T-helper 2 cell treated with Interferon-gamma antibody and Interleukin-4, amounts not matched to agents 100 ng/mL and 5 ng/mL, for 36 hours (primary cell): ENCODE results near the gene JOSD2. TPM values are rescaled to one million over a fixed set of nuclear protein-coding genes. Genes with fewer than 3 reads are reported as not detected.
"Not testable (repeated sequence)": the region's sequence is repeated elsewhere in the genome, so short reads cannot be mapped to it uniquely, and the experiment has no call there.

Experiments used
- intact Hi-C: fragments of 100-400 bp; cut with micrococcal nuclease; formaldehyde crosslinking; loops from one replicate; pipeline ENCODE4 v1.15.1; 2023
- total RNA-seq: library from RNA; stranded (reverse); gene quantifications from 2 replicates; pipeline ENCODE4 v1.2.3, GENCODE V29; 2022

The JOSD2 gene
- total RNA-seq, 1 donor from 2014 or later = 32.4 TPM

DNA sequence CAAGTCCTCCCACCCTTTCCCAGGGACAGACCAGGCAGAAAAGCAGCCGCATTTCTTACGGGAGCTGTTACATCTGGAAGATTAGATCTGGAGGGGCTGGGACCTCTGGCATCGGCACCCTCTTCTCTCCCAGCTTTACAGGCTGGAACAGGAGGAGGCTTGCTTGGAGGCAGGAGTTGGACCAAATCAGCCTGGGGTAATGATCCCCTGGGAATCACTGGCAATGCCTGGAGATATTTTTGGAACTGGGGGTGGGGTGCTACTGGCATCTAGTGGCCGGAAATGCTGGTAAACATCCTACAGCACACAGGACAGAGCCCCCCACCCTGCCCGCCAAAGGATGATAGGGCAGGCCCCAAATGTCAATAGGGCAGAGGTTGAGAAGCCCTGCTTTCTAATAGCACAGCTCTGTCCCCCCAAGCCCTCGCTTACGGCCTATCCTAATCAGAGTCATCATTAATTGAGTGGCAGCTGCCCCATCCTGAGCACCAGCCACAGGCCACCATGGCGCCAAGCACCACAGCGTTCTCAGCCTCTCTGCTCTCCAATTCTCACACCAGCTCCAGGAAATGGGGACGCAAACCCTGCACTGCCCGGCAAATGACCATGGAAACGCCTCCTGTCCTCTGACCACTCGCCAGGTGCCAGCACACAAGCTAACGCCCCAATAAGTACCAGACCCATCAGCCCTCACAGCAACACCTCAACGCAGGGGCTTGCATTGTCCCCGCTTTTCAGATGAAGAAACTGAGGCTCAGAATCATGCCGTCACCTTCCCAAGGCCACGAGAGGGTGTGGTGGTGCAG lies 36.6 kb upstream of the JOSD2 start:
- intact Hi-C loops = no loop called here

DNA sequence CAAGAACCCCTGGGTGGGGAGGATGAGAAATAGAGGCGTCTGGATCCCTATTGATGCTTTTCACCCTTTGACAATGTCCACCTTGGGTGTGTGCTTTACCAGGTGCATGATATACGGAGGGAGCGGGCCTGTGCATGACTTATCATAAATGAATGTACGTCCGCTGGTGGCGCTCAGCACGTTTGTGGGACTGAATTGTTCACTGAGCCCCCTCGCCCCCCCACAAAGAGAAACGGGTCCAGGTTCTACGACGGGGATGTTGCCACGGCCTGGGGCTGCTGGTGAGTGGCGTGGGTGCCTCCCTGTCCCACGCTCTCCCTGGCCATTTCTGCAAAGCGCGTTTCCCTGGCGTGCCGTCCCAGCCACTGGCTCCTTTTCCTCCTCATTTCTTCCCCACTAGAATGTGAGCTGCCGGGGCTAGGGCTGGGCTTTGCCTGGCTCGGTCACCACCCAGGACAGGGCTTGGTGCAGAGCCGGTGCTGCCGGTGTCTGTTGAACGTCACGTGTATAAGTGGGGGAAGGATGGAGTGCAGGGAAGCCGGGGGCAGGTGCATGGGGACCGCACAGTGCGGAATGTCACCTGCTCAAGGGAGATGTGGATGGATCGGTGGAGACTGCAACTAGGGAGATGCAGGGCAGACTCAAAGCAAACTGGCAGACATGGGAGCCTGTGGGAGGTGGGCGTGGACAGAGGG lies 35.7 kb upstream of the JOSD2 start:
- intact Hi-C loops = no loop called here

DNA sequence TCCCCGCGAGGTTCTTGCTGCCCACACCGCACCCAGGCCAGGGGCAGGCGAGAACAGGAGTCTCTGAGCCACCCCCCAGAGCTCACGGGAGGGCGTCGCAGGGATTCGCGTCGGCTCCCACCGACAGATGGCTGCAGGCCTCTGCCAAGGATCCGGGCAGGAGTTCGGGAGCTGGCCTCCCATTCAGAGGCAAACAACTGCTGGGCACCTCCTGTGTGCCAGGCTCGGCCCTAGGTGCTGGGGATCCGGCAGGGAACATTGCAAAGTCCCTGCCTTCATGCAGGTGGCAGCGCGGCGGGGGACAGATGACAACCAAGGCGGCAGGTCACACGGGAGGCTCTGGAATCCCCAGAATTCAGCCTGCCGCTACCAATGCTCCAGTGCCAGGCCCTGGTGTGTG lies 32.0 kb upstream of the JOSD2 start:
- intact Hi-C loops = no loop called here

DNA sequence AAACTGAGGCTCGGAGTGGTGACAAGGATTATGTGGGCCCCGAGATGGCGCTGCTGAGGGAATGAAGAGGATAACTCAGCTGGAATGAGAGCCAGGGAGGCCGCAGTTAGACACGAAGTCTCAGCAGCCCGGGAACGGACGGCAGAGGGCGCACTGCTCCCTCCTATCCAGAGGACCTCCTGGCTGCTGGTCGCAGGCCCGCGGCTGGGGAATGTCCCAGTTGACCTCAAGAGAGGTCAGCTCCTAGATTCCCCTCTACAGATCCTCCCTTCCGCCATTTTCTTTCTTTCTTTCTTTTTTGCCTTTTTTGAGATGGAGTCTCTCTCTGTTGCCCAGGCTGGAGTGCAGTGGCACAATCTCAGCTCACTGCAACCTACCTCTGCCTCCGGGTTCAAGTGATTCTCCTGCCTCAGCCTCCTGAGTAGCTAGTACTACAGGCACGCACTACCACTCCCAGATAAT lies 26.8 kb upstream of the JOSD2 start:
- intact Hi-C loops = loop anchor here (1.0 to 5.0 kb wide), 2 partner anchors 246 to 385 kb away; no protein-coding TSS in a partner anchor

DNA sequence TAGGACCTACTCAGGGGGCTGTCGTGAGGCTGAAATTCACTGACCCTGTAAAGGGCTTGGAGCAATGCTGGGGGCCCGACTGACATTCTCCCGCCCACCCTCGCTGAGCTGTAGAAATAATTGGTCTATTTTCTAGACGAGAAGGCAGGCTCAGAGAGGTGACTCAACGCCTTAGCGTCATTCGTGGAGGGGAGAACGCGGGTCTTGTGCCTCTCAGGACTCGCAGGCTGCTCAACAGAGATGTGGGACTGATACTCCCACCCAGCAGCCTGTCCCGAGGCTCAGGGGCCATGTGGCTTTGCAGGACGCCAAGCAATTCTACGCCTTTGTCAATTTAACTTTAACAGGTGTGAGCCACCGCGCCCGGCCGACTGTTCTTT lies 26.3 kb upstream of the JOSD2 start:
- intact Hi-C loops = loop anchor here (1.0 to 5.0 kb wide), 2 partner anchors 246 to 385 kb away; no protein-coding TSS in a partner anchor

DNA sequence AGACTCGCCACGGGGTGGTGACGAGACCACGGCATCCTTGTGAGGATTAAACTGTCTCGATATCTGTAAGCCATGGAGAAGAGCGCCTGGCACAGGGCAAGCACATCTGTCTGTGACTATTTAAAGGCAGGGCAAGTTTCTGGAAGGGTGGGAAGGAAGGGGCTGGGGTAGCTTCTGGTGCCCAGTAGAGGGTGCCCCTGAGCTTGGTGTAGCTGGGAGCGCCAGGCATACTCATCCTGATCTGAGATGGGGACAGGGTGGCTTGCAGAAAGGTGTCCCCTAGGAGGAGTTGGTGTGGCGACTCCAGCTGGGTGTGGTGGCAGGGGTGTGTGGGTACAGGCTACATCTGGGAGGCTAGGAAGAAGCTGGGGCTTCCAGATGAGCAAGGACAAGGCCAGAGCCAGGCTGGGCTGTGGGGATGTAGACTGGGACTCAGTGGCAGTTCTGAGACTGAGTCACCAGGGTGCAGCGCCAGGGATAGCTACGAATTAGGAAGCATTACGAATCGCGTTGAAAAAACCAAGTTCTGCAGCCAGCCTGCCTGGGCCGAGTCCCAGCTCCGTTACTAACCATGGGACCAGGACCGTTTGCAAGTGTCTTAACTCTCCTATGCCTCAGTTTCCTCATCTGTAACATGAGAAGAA lies 25.8 kb upstream of the JOSD2 start:
- intact Hi-C loops = loop anchor here (1.0 to 5.0 kb wide), 2 partner anchors 247 to 386 kb away; no protein-coding TSS in a partner anchor

DNA sequence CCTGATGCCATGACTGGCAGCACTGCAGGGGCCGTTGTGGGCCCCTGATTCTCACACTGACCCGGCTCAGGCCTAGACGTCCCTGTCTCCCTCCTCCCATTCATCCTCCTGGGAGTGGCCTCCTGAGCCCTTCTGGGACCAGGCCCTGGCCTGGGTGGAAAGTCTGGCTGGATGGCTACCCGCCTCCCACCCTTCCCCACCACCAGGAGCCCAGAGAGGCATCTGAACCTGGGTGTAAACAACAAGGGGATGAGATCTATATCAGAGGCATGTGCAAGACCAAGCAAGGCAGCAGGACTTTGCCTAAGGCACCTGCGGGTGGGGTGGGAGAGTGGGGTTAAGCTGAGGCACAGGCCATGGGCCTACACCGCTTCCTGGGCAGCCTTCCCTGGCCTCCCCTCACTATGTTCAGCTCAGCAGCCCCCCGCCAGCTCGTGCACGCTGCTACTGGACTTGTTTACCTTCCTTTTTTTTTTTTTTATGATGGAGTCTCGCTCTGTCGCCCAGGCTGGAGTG lies 24.7 kb upstream of the JOSD2 start:
- intact Hi-C loops = loop anchor here (5.0 kb wide), 1 partner anchor 387 kb away; no protein-coding TSS in a partner anchor

DNA sequence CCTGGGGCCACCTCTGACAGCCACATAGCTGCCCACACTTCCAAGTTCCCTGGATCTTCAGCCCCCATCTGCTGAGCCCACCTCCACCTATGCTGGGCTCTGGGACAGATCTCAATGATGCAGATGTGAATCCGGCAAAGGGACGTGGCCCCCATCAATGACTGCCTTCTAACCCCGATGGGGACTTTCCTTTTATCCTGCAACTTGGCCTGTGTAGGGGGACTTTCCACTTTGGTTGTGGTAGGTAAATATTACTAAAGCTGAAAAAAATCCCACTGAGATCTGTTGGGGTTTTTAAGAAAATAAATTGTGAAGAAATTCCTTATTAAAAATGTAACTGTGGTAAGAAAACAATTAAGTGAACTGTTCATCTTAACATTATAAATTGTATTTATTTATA lies 23.5 kb upstream of the JOSD2 start:
- intact Hi-C loops = no loop called here

DNA sequence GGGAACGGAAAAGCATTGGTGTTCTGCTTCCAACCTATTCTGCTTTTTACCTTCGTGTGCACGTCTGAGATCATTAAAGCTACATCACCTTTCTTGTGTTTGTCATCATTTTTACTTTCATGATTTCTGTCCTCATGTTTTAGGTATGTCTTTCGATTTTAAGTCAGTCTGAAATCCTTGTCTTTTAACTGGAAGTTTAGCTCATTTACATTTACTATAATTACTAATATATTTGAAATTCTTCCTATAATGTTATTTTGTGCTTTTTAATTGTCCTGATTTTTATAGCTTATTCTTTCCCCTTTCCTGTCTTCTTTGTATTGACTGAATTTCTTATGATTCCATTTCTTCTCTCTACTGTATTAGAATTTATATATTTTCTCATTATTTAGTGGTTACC lies 22.0 kb upstream of the JOSD2 start:
- intact Hi-C loops = no loop called here

DNA sequence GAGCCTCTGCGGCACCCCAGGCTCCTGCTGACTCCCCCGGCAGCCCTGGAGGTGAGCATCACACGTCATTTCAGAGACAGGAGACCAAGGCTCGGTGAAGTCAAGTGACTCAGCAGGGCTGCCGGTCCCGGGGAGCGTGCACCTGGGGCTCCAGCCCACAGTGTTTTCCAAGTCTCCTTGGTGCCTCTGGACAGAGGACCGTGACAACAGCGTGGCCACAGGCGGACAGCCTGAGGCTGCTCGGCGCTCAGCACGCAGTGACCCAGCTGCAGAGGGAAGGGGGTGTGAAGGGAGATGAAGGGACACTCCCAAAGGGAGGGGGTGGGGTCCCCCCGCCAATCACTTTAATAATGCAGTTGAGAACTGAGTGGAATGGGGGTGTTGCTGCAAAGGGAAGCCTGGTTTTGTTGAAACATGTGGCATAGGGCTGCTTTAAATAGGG lies 20.2 kb upstream of the JOSD2 start:
- intact Hi-C loops = no loop called here

DNA sequence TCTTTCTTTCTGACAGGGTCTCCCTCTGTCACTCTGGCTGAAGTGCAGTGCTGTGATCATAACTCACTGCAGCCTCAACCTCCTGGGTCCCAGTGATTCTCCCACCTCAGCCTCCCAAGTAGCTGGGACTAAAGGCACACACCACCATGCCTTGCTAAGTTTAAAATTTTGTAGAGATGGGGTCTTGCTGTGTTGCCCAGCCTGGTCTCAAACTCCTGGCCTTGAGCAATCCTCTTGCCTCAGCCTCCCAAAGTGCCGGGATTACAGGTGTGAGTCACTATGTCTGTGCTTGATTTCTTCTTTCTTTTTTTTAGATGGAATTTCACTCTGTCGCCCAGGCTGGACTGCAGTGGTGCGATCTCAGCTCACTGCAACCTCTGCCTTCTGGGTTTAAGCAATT lies 17.1 kb upstream of the JOSD2 start:
- intact Hi-C loops = not testable (repeated sequence)

DNA sequence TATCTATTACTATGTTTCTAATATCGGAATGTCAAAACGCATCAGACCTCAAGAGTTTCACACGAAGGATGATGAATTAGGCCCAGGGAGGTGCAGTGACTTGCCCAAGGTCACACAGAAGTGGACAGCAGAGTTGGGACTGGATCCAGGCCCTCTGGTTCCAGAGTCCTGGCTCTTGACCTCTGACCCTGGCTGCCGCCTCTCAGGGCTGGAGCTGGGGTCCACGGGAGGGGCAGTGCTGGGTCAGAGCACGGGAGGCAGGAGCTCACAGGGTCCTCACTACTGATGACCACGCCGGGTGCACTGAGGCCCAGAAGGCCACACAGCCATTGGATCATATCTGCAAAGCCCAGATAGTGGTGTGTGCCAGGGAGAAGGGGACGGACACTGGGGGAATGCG lies 11.9 kb upstream of the JOSD2 start:
- intact Hi-C loops = no loop called here

DNA sequence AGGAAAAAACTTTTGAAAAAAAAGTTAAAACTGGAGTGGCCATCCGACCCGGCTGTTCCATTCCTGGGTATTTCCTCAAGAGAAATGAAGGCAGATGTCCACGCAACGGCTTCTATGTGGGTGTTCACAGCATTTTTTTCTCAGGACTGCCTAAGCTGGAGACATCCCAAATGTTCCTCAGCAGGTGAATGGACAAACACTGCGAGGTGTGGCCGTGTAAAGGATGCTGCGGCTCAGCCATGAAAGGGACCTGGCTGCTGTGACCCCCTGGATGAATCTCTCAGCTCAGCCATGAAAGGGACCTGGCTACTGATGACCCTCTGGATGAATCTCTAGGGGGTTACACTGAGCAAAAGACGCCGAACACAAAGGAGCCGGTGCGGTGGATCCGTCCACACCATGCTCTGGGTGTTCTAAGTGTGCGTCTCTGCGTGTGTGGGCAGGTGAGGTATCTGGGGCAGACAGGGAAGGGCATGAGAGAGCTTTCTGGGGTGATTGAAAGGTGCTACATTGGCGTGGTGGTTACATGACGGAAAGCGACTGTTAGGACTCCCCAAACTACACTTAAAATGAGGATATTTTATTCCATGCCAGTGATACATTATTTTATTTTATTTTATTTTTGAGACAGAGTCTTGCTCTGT lies 10.0 kb upstream of the JOSD2 start:
- intact Hi-C loops = no loop called here

DNA sequence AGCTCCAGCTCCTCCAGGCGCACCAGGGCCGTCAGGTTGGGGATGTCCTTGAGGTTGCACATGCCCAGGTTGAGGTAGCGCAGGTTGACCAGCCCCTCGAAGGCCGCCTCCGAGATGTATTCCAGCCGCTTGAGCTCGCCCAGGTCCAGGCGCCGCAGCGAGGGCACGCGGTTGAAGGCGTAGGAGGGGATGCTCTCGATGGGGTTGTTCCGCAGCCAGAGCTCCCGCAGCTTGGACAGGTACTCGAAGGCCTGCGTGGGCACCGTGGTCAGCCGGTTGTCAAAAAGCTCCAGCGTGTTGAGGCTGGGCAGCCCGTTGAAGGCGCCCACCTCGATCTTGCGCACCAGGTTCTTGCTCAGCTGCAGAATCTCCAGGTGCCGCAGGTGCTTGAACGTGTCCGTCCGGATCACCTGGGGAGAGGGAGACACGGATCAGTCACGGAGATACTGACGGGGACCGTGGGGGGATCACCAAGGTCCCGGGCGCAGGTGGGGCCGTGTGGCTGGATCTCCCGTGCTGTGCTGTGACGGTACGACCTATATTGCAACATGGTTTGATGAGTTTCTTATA lies 8.1 kb upstream of the JOSD2 start:
- intact Hi-C loops = no loop called here

DNA sequence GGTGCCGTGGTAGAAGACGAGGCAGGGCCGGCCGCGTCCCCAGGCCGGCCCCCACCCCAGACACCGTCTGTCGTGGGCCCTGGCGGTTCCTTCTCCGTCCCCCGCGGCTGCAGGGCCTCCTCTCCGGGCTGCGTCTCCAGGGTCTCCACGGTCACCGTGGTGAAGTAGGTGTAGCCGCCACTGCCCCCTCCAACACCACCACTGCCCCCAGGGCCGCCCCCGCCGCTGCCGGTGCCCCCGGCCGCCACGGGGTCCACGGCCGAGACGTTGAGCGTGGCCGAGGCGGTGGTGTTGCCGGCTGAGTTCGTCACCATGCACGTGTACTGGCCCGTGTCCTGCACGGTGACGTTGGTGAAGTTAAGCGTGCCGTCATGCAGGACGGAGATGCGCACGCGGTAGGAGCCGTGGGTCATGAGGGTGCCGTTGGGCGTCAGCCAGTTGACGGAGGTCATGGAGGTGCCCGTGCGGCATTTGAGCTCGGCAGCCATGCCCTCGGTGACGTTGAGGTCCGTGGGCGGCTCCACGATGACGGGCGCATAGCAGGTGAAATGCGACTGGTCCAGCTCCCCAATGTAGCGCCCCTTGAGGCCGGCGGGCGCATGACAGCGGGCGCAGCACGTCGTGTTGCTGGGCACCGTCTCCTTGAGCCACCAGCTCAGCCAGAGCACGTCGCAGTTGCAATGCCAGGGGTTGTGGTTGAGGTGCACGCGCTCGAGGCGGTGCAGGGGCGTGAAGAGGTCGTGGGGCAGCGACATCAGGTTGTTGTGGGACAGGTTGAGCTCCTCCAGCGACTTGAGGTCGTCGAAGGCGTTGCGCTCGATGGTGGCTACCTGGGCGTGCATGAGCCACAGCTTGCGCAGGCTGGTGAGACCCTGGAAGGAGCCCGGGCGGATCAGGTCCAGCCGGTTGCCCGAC lies 7.4 kb upstream of the JOSD2 start:
- intact Hi-C loops = no loop called here

DNA sequence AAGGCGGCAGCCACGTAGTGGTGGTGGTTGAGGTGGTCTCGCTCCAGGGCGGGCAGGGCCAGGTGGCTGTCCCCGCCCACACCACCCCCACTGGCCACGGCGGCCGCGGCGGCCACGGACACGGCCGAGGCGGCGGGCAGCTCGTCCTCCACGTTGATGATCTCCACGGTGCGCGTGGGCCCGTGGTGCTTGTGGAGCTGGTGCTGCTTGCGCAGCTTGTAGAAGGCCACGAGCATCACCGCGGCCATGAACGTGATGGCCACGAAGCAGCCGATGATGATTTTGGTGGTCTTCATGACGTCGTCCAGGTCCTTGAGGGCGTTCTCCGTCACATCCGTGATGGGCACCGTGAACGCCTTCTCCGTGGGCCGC lies 6.7 kb upstream of the JOSD2 start:
- intact Hi-C loops = no loop called here

DNA sequence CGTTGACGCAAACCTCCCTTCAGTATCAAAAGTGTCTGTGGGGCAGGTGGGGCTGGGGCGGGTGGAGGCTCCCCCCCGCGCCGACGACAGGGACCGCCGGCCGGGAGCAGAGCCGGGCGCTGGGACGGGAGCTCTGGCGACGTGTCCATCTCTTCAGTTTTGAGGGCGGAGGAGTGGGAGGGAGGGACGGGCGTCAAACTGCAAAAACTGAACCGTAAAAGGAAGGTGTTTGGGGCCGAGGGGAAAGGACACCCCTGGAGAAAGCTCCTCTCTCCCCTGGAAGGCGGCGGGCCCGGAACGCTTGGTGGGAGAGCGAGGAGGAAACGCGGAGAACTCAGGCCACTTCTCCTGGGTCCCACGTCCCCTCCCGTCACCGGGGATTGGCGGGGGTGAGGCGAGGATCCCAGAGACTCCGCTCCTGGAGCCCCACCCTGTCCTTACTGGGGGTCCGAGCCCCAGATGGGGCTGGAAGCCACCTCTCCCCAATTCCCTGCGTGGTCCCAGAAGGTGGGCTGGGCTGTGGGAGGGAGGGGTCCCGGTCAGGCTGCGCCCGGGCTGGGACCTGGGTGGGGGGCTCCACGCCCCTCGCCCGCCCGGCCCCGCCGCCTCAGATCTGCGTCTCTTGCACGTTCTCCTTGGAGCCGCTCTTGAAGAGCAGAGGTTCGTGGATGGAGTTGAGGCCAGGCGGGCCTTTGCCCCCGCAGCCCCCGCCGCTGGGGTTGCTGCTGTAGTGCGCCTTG lies 6.1 kb upstream of the JOSD2 start:
- intact Hi-C loops = no loop called here

DNA sequence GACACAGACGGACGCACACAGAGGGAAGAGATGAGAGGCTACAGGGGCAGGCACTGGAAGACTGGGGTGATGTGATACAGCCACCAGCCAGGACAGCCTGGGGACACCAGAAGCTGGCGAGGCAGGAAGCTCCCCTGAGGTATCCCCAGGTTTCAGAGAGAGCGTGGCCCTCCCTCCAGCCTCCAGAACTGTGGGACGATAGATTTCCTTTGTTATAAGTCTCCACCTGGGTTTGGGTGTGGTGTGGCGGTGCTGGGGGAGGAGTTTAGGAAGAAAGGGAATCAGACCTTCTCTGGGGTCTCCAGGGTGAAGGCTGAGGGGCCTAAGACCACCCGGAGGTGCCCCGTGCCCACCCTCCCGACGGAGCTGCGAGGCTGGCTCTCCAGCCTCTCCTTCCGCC lies 5.5 kb upstream of the JOSD2 start:
- intact Hi-C loops = no loop called here

DNA sequence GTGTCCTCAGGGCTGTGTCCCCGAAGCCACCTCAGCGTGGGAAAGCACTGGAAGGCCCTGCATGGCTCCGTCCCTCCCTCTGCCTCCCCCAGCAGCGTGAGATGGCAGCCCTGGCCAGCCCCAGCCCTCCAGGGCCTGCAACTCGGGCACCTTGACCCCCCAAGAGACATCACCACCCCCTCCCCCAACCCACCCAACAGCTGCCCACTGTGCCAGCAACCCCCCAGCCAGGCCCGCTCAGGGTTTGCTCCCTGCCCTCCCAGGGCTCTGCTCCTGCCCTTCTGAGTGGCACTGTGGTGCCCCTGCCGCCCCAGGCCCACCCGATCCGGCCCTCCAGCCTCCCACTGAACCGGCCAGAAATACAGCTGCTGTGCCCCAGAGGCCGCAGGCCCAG lies 4.2 kb upstream of the JOSD2 start:
- intact Hi-C loops = no loop called here
